NCI-H345 treated with DMSO at 0.1 percent for 48 hours (cell line): ENCODE data around the gene ITM2B.
A peak's percentile ranks its signal among the peaks of the same experiment; 100 is the strongest.

Experiments
- DNase-seq: peaks from one replicate; lab custom pipeline; 2025; ENCODE audit not compliant: unreplicated experiment; lab: John Stamatoyannopoulos, UW

The ITM2B gene

GRCh38 chr13:48255954-48256353 is 22.9 kb downstream of the ITM2B start:
- DNase-seq: no peak

DNA sequence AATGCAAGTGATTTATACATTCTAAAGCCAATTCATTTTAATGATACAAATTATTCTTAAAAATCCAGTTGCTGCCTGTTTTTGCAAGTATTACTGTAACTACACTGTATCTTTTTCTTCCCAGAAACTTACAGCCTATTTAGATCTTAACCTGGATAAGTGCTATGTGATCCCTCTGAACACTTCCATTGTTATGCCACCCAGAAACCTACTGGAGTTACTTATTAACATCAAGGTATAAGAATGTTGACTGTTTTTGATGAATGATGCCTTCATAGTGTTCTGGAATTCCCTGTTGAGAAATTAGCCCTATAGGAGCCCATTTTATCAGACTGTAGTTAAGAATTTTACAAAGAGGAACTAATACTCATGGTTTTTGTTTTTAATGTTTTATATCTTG is 25.0 kb downstream of the ITM2B start:
- DNase-seq: no peak

GRCh38 chr13:48258430-48258829 is 25.4 kb downstream of the ITM2B start:
- DNase-seq: no peak

GRCh38 chr13:48260970-48261369 is 28.0 kb downstream of the ITM2B start:
- DNase-seq: no peak

DNA sequence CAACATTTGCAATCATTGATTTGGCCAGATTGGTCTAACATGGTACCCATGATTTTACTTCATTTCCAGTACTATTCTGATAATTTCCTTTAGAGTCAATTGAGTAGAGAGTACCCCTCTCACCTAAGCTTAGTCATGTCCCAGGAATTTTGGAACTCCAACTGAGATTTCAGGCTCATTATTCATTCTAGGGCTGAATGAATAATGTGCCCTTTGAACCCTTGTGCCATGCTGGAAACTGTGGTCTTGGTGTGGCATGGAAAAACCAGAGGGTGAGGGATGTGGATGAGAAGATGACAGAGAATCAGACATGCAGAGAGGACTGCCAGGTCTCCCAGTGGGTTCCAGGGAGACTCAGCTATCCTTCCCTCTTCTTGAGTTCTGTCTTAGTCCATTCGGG is 30.2 kb downstream of the ITM2B start:
- DNase-seq: no peak

GRCh38 chr13:48264058-48264457 is 31.1 kb downstream of the ITM2B start:
- no peak for DNase-seq

GRCh38 chr13:48265217-48265815 is 32.3 kb downstream of the ITM2B start:
- DNase-seq: no peak

GRCh38 chr13:48266150-48266549 is 33.1 kb downstream of the ITM2B start:
- DNase-seq: no peak

DNA sequence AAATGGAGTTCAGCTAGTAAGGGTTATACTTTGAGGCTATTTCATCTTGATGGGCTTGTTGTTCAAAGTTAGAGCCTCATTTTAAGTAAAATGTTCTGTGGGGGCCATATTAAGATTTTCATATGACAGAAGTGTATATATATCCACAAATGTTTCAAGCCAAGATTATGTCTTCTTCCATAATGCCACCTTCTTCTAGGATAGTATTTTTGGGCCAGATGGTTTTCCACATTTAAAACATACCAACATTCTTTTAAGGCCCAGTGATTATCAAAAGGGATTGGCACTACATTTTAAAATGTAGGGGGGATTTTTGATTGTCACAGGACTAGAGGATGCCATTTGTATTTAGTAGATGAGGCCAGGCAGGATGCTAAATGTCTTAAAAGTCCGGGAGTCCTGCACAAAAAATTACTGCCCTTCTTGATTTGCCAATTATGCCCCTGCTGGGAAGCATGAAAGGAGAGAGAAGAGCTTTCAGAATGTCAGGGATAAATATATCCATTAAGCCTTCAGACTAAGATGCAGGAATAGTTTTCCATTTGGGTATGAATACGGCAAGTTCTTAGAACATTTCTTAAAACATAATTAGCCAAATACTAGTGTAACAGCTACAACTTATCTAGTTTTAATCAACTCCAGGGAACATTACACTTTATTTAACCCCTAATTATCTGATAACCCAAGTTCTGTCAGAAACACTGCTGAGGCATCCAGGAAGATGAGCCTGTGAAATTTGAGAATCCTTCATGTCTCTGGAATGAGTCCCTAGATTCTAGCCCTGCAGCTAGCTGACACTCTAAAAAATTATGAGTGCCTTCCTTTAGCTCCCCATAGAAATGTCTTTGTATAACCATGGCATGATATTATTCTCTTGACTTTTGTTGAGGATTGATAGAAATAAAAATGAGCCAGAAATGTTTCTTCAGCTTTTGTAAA is 34.0 kb downstream of the ITM2B start:
- DNase-seq: no peak

DNA sequence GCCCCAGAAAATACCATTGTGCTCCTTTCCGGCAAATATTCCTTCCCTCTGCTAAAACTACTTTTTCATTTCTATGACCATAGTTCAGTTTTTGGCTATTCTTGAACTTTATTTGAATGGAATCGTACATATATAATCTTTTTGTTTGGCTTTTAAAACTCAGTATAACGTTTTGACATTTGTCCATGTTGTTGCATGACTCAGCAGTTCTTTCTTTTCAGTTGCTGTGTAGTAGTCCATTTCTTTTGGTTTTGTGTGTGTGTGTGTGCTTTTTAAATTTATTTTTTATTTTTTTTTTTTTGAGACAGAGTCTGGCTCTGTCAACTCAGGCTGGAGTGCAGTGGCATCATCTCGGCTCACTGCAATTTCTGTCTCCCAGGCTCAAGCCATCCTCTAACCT is 35.0 kb downstream of the ITM2B start:
- no peak for DNase-seq

GRCh38 chr13:48273346-48273745 is 40.3 kb downstream of the ITM2B start:
- DNase-seq: no peak

DNA sequence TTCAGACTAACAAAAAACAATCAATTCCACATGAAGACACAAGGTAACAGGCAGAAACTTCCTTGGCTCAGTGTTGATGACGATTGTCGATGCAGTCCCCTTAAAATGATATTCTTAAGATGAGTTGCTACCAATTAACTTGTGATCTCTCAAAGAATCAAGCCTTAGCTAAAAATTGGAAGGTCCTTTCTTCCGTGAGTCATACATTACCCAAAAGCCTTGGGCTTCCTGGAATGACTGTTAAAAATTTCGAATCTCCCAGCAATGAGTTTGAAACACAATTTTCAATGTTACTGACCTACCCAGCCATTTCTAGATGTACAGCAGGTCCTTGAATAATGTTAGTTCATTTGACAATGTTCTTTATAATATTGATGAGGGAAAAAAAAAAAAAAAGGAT is 42.5 kb downstream of the ITM2B start:
- DNase-seq: no peak

DNA sequence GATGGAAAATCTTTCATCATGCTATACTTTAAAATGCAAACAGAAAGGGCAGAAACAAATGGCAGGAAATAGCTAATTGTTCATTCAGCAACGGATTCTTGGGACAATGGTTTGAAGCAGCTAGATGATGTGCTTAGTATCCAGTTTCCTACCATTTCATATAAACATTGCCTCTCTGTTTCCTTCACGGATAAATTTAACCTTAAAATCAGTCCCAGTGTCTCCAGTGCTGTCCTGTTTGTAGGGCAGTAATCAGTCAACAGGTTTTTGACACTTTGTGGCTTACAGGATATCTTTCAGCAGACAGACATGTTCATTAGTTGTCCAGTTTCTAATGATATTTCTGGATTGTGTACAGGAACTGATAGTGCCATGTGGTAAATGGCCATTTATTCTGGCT is 45.8 kb downstream of the ITM2B start:
- no peak for DNase-seq

GRCh38 chr13:48281556-48281955 is 48.5 kb downstream of the ITM2B start:
- no peak for DNase-seq

GRCh38 chr13:48291730-48292129 is 58.7 kb downstream of the ITM2B start:
- no peak for DNase-seq

DNA sequence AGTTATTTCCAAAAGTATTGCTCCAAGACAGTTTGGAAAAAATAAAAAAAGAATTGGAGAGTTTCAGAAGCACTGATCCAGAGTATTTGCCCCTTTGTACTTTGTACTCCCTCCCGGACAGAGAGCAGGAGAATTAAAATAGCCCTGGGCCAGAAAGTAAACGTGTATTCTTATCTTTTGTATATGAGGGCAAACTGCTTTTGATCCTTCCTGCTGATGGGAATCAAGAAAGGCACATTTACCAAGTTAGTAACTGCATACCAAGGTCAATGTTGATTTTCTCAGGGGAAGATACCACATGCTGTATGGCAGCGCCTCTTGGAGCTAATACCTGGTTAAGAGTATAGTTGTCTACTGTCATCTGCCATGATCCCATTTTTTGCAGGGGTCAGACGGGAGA is 59.6 kb downstream of the ITM2B start:
- DNase-seq: no peak

DNA sequence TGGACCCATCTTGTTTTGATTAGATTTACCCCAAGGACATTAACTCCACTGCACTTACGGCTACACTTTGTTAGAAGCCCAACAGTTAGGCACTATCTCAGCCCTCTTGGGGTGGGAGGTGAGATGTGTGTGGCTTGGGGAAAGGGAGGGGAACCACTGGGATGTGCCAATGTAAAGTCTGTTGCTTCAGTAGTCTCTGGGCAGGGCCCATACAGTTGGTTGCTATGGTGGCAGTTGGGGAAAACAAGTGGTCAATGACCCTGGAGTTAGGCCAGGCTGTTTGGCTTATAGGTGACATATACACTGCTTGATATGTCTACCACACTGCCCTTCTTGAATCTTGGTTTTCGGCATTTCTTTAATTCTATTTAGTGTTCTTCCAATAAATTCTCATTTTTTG is 61.6 kb downstream of the ITM2B start:
- DNase-seq: no peak

GRCh38 chr13:48295271-48295670 is 62.3 kb downstream of the ITM2B start:
- no peak for DNase-seq

DNA sequence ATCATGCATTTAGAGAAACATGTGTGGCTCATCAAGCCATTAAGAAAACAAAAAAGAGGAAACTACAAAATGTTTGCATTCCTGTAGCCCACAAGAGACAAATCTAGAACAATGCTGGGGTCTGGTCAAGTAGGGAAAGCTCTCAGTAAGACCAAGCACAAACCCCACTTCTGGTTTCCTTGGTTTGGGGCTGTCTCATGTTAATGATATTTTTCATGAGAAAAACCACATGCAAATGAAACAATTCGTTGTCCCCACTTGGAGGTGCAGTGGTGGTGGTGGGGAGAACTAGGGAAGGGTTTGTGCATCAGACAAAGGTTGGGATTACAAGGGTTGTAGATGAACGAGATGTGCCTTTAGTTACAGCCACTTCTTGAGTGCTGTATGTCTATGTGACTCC is 63.5 kb downstream of the ITM2B start:
- no peak for DNase-seq

DNA sequence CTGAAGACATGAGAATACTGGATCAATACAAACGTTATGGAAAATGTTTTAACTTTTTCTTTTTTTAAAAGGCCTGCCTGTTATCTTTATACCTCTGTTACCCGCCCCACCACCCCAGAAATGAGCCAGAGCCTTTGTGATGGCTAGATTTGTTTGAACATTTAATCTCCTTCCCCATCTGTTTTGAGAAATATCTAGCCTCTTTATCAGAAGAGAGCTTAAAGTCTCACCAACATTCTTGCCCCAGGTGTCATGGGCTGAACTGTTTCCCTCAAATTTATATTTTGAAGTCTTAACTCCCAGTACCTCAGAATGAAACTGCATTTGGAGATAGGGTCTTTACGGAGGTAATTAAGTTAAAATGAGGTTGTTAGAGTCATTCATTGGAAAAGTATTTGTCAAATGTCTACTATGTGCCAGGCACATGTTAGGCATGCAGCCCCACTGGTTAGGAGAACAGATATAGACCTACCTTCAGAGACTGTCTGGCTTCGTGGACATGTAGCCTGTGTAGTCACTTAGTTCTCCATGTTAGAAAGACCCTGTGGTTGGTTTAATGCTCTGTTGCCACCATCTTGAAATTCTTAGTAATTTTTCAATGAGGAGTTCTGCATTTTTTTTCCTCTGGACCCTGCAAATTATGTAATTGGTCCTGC is 64.3 kb downstream of the ITM2B start:
- DNase-seq: no peak

- DNase-seq: no peak
Observed at GRCh38 chr13:48299591-48299990, 66.6 kb downstream of the ITM2B start.

- DNase-seq: peak; percentile 37
Observed at GRCh38 chr13:48302871-48303358, 69.9 kb downstream of the ITM2B start.
